K562 (cell line): ENCODE measurements around the gene MYO1E. TPM values are rescaled to one million over a fixed set of nuclear protein-coding genes. Genes with fewer than 3 reads are reported as not detected.

Source experiments
- ATAC-seq: fragments of 200-7000 bp; cut with Tn5 transposase; 3 replicates; pipeline ENCODE4 v1.9.1; 2020; ENCODE audit warnings: moderate library complexity
- BruUV-seq: library from RNA; stranded (reverse); fragments of 400-500 nt; replicated peaks from 2 replicates; lab custom pipeline; 2021; lab: Mats Ljungman, UMichigan
- CTCF ChIA-PET: fragments of 300-600 bp; formaldehyde crosslinking; extraction: SDS; loops from one replicate; lab custom pipeline; 2021; ENCODE audit warnings: low intra/inter-chr PET ratio; lab: Yijun Ruan, JAX
- POLR2A ChIA-PET: fragments of 300-600, 350-650 bp; sonication (Branson Sonifier 250); formaldehyde crosslinking; extraction: SDS; loops from one replicate; lab custom pipeline; 2021; ENCODE audit warnings: antibody characterized with exemption, inconsistent platforms; lab: Yijun Ruan, JAX
- DNase-seq, 4 experiments: peaks; one replicate each; pipeline versions ENCODE4 v3.0.0 to v3.0.0-alpha.2; 2011 to 2018; ENCODE audit warnings: low spot score in 3 of 4, mixed read lengths in 3 of 4; ENCODE audit errors: extremely low read depth in 1 of 4
- FAIRE-seq: peaks from 2 replicates; lab custom pipeline; 2011; peaks lifted over from hg19 to GRCh38; lab: Jason Lieb, UNC
- H2AFZ ChIP-seq: 2 replicates; pipeline ENCODE4 v1.6.0; 2011; ENCODE audit warnings: low read depth, low read length, control low read depth, inconsistent platforms
- H3K27ac ChIP-seq: fragments of 200-600 bp; 3 replicates; pipeline ENCODE4 v1.8.0; 2011; ENCODE audit warnings: low read depth, mild to moderate bottlenecking, control low read depth, inconsistent platforms, low read length, moderate library complexity, mixed read lengths; ENCODE audit errors: extremely low read depth
- H3K27me3 ChIP-seq, 2 experiments: fragments of 300-600 bp in 1 of 2; 2 replicates in 1 of 2; 3 replicates in 1 of 2; pipeline versions ENCODE4 v1.6.0 to v1.8.0; 2011; ENCODE audit warnings: inconsistent platforms in 2 of 2, low read length in 2 of 2, mild to moderate bottlenecking in 1 of 2, mixed read lengths in 1 of 2, moderate library complexity in 1 of 2; ENCODE audit not compliant: control insufficient read depth in 2 of 2, insufficient read depth in 2 of 2
- H3K36me3 ChIP-seq: fragments of 300-600 bp; 3 replicates; pipeline ENCODE4 v1.8.0; 2011; ENCODE audit warnings: mild to moderate bottlenecking, low read length, inconsistent platforms; ENCODE audit not compliant: control insufficient read depth, insufficient read depth
- H3K4me1 ChIP-seq, 2 experiments: fragments of 200-600 bp in 1 of 2; replicated peaks in 1 of 2; 2 replicates in 1 of 2; 3 replicates in 1 of 2; pipeline versions ENCODE4 v1.5.1 to v1.8.0; 2011; ENCODE audit warnings: inconsistent platforms in 2 of 2, low read length in 2 of 2, mild to moderate bottlenecking in 1 of 2, mixed read lengths in 1 of 2, moderate library complexity in 1 of 2; ENCODE audit not compliant: control insufficient read depth in 2 of 2, insufficient read depth in 2 of 2
- H3K4me2 ChIP-seq: 2 replicates; pipeline ENCODE4 v1.6.1; 2011; ENCODE audit warnings: low read length, control low read depth, inconsistent platforms, mixed read lengths; ENCODE audit not compliant: insufficient read depth
- H3K4me3 ChIP-seq: fragments of 200-600 bp; sonication (generic), shearing (Covaris generic); 2 replicates; pipeline ENCODE4 v1.5.1; 2016; ENCODE audit warnings: control low read depth, inconsistent platforms
- H3K79me2 ChIP-seq: fragments of 200-600 bp; 3 replicates; pipeline ENCODE4 v1.8.0; 2011; ENCODE audit warnings: low read length, inconsistent platforms; ENCODE audit not compliant: control insufficient read depth, insufficient read depth
- H3K9ac ChIP-seq, 2 experiments: 2 replicates each; pipeline versions ENCODE4 v1.6.0 to v1.6.1; 2011; ENCODE audit warnings: low read depth in 2 of 2, low read length in 2 of 2, control low read depth in 1 of 2, inconsistent platforms in 1 of 2, mild to moderate bottlenecking in 1 of 2, mixed read lengths in 1 of 2; ENCODE audit not compliant: insufficient read depth in 1 of 2
- H3K9me1 ChIP-seq: one replicate; pipeline ENCODE4 v1.6.0; 2011; ENCODE audit warnings: inconsistent platforms, mild to moderate bottlenecking, low read length, moderate library complexity; ENCODE audit not compliant: control insufficient read depth, insufficient read depth
- H3K9me3 ChIP-seq: replicated peaks from 2 replicates; pipeline ENCODE4 v1.5.1; 2011; ENCODE audit warnings: low read depth, low read length, inconsistent platforms; ENCODE audit not compliant: control insufficient read depth, insufficient read depth
- H4K20me1 ChIP-seq: replicated peaks from 2 replicates; pipeline ENCODE4 v1.6.1; 2011; ENCODE audit warnings: low read length, inconsistent platforms, mixed read lengths; ENCODE audit not compliant: control insufficient read depth, insufficient read depth
- CBX1 ChIP-seq: sonication (generic); IDR thresholded peaks from 2 replicates; pipeline ENCODE4 v1.6.1; 2016; ENCODE audit warnings: antibody characterized with exemption, low read depth, mild to moderate bottlenecking
- GABPB1 ChIP-seq: sonication (generic); formaldehyde crosslinking; IDR thresholded peaks from 2 replicates; pipeline ENCODE4 v1.8.0; 2022; ENCODE audit warnings: mild to moderate bottlenecking, missing genetic modification reagents
- MEF2A ChIP-seq: IDR thresholded peaks from 2 replicates; pipeline ENCODE4 v1.6.1; 2011; ENCODE audit warnings: low read depth, mild to moderate bottlenecking, low read length, moderate library complexity; ENCODE audit not compliant: control insufficient read depth
- PHF20 ChIP-seq: fragments of 450-650 bp; IDR thresholded peaks from 2 replicates; pipeline ENCODE4 v1.6.1; 2018; ENCODE audit not compliant: partially characterized antibody
- RB1 ChIP-seq: fragments of 450-650 bp; IDR thresholded peaks from 2 replicates; pipeline ENCODE4 v1.6.1; 2017; ENCODE audit warnings: low read depth, mild to moderate bottlenecking
- SRSF3 ChIP-seq: fragments of 200-400 bp; formaldehyde crosslinking; IDR thresholded peaks from 2 replicates; pipeline ENCODE4 v1.6.1; 2016; ENCODE audit warnings: mild to moderate bottlenecking, low read length, moderate library complexity; ENCODE audit not compliant: insufficient read depth
- TSC22D4 ChIP-seq: fragments of 450-650 bp; IDR thresholded peaks from 2 replicates; pipeline ENCODE4 v1.6.1; 2016; ENCODE audit warnings: missing genetic modification characterization, missing biosample characterization, control low read depth
- XRCC3 ChIP-seq: fragments of 450-650 bp; IDR thresholded peaks from 2 replicates; pipeline ENCODE4 v1.6.1; 2017; ENCODE audit warnings: mild to moderate bottlenecking, moderate library complexity
- ZNF395 ChIP-seq: fragments of 200-800 bp; sonication (Bioruptor generic); IDR thresholded peaks from 2 replicates; pipeline ENCODE4 v1.6.1; 2017; ENCODE audit warnings: missing genetic modification characterization, missing compliant biosample characterization
- WGBS: fragments of 100-300 bp; shearing (Covaris generic); methylation state at CpG from one replicate; pipeline ENCODE4 v1.1.6; 2016; ENCODE audit warnings: low coverage, mixed read lengths; ENCODE audit not compliant: insufficient coverage; ENCODE audit errors: missing lambda C conversion rate; 5-methylcytosine and 5-hydroxymethylcytosine counted together
- in situ Hi-C: fragments of 300-500 bp; cut with MboI; formaldehyde crosslinking; loops from 4 replicates; pipeline ENCODE4 v1.15.0; 2018; ENCODE audit warnings: inconsistent platforms, mixed read lengths
- intact Hi-C: fragments of 100-400 bp; cut with micrococcal nuclease; formaldehyde crosslinking; loops from 2 replicates; pipeline ENCODE4 v1.14.2; 2022
- polyA plus RNA-seq, 8 experiments: library from polyadenylated mRNA; depleted of rRNA in 4 of 8; stranded (reverse) in 5 of 8; unstranded in 3 of 8; fragments of >200 nt; fragmentation: Nextera tagmentation in 2 of 8; fragmentation: Illumina TruSeq in 1 of 8; extraction: Ambion mirVana in 2 of 8; extraction: Trizol in 1 of 8; gene quantifications; 2 replicates each; pipeline versions ENCODE4 v1.2.1 to v1.2.3, GENCODE V29; 2011 to 2014; ENCODE audit warnings: inconsistent platforms in 1 of 8, missing spikeins in 1 of 8
- total RNA-seq, 7 experiments: library from RNA; depleted of rRNA in 6 of 7; stranded (reverse); fragments of >200 nt in 6 of 7; fragmentation: Illumina TruSeq in 2 of 7; extraction: Trizol in 2 of 7; gene quantifications; 2 replicates each; pipeline versions ENCODE4 v1.2.1 to v1.2.3, GENCODE V29; 2011 to 2021; ENCODE audit warnings: low replicate concordance in 1 of 7

MYO1E gene
- total and polyA plus RNA-seq, 9 of the 15 experiments (the other 6 are each of a cell fraction or from before 2014, with no cell fraction given) = under 0.01 to 0.44 (median 0.01) TPM; not detected in 6

- ATAC-seq = no peak
- no peak for FAIRE-seq
- H3K27me3 ChIP-seq = peaks cover 13 to 17% of the 10 kb centered on the region in 2 experiments; a peak in 2 of 5 replicates
- H3K9me1 ChIP-seq = no peaks in the 10 kb centered on the region
- no peak overlapping the region for H3K27ac ChIP-seq
- TF ChIP-seq SRSF3 (no peak), PHF20 (no peak), CBX1 (no peak), XRCC3 (no peak), GABPB1 (CRISPR knock-in tag) (no peak), RB1 (no peak), ZNF395 (CRISPR knock-in tag) (no peak), MEF2A (no peak), TSC22D4 (tag) (no peak)
- no peaks in the 10 kb centered on the region for H3K4me1 ChIP-seq
- ChIA-PET CTCF (no interaction called here), POLR2A (interaction anchor here (1.5 kb wide), 1 partner anchor 10 kb away, joined by 6 read pairs; no protein-coding TSS in a partner anchor)
- DNase-seq = no peak
- H3K36me3 ChIP-seq = no peaks in the 10 kb centered on the region
- in situ Hi-C loops (no loop called here), intact Hi-C loops (no loop called here)
- BruUV-seq = no TSS peak
- no peak overlapping the region for H3K4me3 ChIP-seq
- 4% methylated on average over 3 of the region's 3 CpGs for WGBS
- H3K9ac ChIP-seq = no peak overlapping the region
- no peaks in the 10 kb centered on the region for H3K9me3 ChIP-seq
- no peaks in the 10 kb centered on the region for H3K79me2 ChIP-seq
- H2AFZ ChIP-seq = no peak overlapping the region
- no peak overlapping the region for H3K4me2 ChIP-seq
- no peaks in the 10 kb centered on the region for H4K20me1 ChIP-seq
These were observed 154.0 kb downstream of the MYO1E start for GRCh38 chr15:59218710-59219109.
